ENCODE measurements around the gene PBLD.

DNA sequence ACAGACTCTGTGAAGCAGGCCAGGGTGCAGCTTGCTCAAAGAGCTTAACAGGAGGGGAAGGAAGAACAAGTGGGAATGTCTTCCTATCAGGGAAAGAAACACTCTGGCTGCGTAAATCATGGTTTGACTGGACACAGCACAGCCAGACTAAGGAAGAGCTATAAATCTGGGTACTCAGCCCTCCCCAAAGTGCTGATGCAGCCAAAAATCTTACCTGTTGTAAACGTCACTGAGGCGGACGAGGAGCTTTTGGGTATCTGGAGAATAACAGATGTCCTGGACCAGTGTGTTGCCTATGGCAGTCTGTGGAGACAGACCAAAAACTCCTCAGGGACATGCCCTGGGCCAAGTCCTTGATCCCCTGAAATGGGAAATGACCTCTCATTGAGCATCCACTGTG is 44.0 kb downstream of the PBLD start:
- TF ChIP-seq, protein P1, sequence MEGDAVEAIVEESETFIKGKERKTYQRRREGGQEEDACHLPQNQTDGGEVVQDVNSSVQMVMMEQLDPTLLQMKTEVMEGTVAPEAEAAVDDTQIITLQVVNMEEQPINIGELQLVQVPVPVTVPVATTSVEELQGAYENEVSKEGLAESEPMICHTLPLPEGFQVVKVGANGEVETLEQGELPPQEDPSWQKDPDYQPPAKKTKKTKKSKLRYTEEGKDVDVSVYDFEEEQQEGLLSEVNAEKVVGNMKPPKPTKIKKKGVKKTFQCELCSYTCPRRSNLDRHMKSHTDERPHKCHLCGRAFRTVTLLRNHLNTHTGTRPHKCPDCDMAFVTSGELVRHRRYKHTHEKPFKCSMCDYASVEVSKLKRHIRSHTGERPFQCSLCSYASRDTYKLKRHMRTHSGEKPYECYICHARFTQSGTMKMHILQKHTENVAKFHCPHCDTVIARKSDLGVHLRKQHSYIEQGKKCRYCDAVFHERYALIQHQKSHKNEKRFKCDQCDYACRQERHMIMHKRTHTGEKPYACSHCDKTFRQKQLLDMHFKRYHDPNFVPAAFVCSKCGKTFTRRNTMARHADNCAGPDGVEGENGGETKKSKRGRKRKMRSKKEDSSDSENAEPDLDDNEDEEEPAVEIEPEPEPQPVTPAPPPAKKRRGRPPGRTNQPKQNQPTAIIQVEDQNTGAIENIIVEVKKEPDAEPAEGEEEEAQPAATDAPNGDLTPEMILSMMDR (IDR thresholded peaks at IDR 0.05; ENCODE audit: insufficient read depth, low read length), result no peak
- TF ChIP-seq POLR2AphosphoS5 (IDR thresholded peaks at IDR 0.05; ENCODE audit: low read depth), result no peak

Measured in HL-60 (cell line).